ENCODE data around the gene CST7.
"Not testable (repeated sequence)": the region's sequence is repeated elsewhere in the genome, so short reads cannot be mapped to it uniquely, and the experiment has no call there.

The CST7 gene

GRCh38 chr20:24943196-24943595 is 5.9 kb upstream of the CST7 start:
- no peak overlapping the region for H2AFZ ChIP-seq (ENCODE audit: low read length)
- no peak for TF ChIP-seq EZH2 (IDR thresholded peaks at IDR 0.05; ENCODE audit: borderline replicate concordance, low read length)
- TF ChIP-seq CTCF (IDR thresholded peaks at IDR 0.05; ENCODE audit: low read length), result no peak
- H3K4me3 ChIP-seq (ENCODE audit: low read depth, low read length, poor library complexity, severe bottlenecking), result no peak overlapping the region
- H3K27me3 ChIP-seq (ENCODE audit: insufficient read depth, low read length), result no peaks in the 10 kb centered on the region
- H3K9ac ChIP-seq (ENCODE audit: low read length), result no peak overlapping the region
- no peaks in the 10 kb centered on the region for H4K20me1 ChIP-seq (ENCODE audit: insufficient read depth, low read length)
- no peaks in the 10 kb centered on the region for H3K9me2 ChIP-seq (ENCODE audit: low read depth, low read length)
- H3F3A ChIP-seq (ENCODE audit: insufficient read depth, low read length), result no peaks in the 10 kb centered on the region
- H3K9me3 ChIP-seq (ENCODE audit: low read length), result no peaks in the 10 kb centered on the region
- no peak overlapping the region for H3K4me2 ChIP-seq (ENCODE audit: low read length)
- no peaks in the 10 kb centered on the region for H3K79me2 ChIP-seq (ENCODE audit: insufficient read depth, low read length)
- H3K27ac ChIP-seq (ENCODE audit: low read depth, low read length, poor library complexity, severe bottlenecking), result no peak overlapping the region
- no peaks in the 10 kb centered on the region for H3K4me1 ChIP-seq (ENCODE audit: insufficient read depth, low read length, severe bottlenecking)
- no peaks in the 10 kb centered on the region for H3K36me3 ChIP-seq (ENCODE audit: insufficient read depth, low read length)

- Histone ChIP-seq H4K20me1 (ENCODE audit: insufficient read depth, low read length) (no peaks in the 10 kb centered on the region), H2AFZ (ENCODE audit: low read length) (no peak overlapping the region), H3K27me3 (ENCODE audit: insufficient read depth, low read length) (no peaks in the 10 kb centered on the region), H3K9ac (ENCODE audit: low read length) (no peak overlapping the region), H3K4me2 (ENCODE audit: low read length) (no peak overlapping the region), H3K4me3 (ENCODE audit: low read depth, low read length, poor library complexity, severe bottlenecking) (no peak overlapping the region), H3K27ac (ENCODE audit: low read depth, low read length, poor library complexity, severe bottlenecking) (no peak overlapping the region), H3K36me3 (ENCODE audit: insufficient read depth, low read length) (no peaks in the 10 kb centered on the region), H3F3A (ENCODE audit: insufficient read depth, low read length) (no peaks in the 10 kb centered on the region), H3K9me3 (ENCODE audit: low read length) (no peaks in the 10 kb centered on the region), H3K79me2 (ENCODE audit: insufficient read depth, low read length) (no peaks in the 10 kb centered on the region), H3K9me2 (ENCODE audit: low read depth, low read length) (no peaks in the 10 kb centered on the region), H3K4me1 (ENCODE audit: insufficient read depth, low read length, severe bottlenecking) (no peaks in the 10 kb centered on the region)
- TF ChIP-seq EZH2 (IDR thresholded peaks at IDR 0.05; ENCODE audit: borderline replicate concordance, low read length) (no peak), CTCF (IDR thresholded peaks at IDR 0.05; ENCODE audit: low read length) (no peak)
Observed at GRCh38 chr20:24943731-24944130, 5.3 kb upstream of the CST7 start.

- H3K9ac ChIP-seq (ENCODE audit: low read length); H2AFZ ChIP-seq (ENCODE audit: low read length); H3K79me2 ChIP-seq (ENCODE audit: insufficient read depth, low read length); H3K9me2 ChIP-seq (ENCODE audit: low read depth, low read length); H3K4me2 ChIP-seq (ENCODE audit: low read length); H3F3A ChIP-seq (ENCODE audit: insufficient read depth, low read length); H3K9me3 ChIP-seq (ENCODE audit: low read length); H3K27me3 ChIP-seq (ENCODE audit: insufficient read depth, low read length); H4K20me1 ChIP-seq (ENCODE audit: insufficient read depth, low read length); H3K4me3 ChIP-seq (ENCODE audit: low read depth, low read length, poor library complexity, severe bottlenecking); H3K27ac ChIP-seq (ENCODE audit: low read depth, low read length, poor library complexity, severe bottlenecking); H3K4me1 ChIP-seq (ENCODE audit: insufficient read depth, low read length, severe bottlenecking); H3K36me3 ChIP-seq (ENCODE audit: insufficient read depth, low read length): not testable (repeated sequence)
Observed at GRCh38 chr20:24946376-24946775, 2.7 kb upstream of the CST7 start.

GRCh38 chr20:24948396-24948938 is 602 bp upstream of the CST7 start:
- not testable (repeated sequence) for H3K4me2 ChIP-seq (ENCODE audit: low read length); H3K36me3 ChIP-seq (ENCODE audit: insufficient read depth, low read length); H4K20me1 ChIP-seq (ENCODE audit: insufficient read depth, low read length); H3K9me2 ChIP-seq (ENCODE audit: low read depth, low read length); H3K79me2 ChIP-seq (ENCODE audit: insufficient read depth, low read length); H3K27ac ChIP-seq (ENCODE audit: low read depth, low read length, poor library complexity, severe bottlenecking); H2AFZ ChIP-seq (ENCODE audit: low read length); H3K4me3 ChIP-seq (ENCODE audit: low read depth, low read length, poor library complexity, severe bottlenecking); H3K4me1 ChIP-seq (ENCODE audit: insufficient read depth, low read length, severe bottlenecking); H3K9me3 ChIP-seq (ENCODE audit: low read length); H3K9ac ChIP-seq (ENCODE audit: low read length); H3K27me3 ChIP-seq (ENCODE audit: insufficient read depth, low read length); H3F3A ChIP-seq (ENCODE audit: insufficient read depth, low read length)
